HG03558 (cell line): ENCODE measurements around the gene TMEM132E.
"Not testable (repeated sequence)": the region's sequence is repeated elsewhere in the genome, so short reads cannot be mapped to it uniquely, and the experiment has no call there.

ENCODE experiments used
- ATAC-seq: cut with Tn5 transposase; IDR thresholded peaks from one replicate; pipeline ENCODE4 v1.9.1; 2021; ENCODE audit warnings: moderate number of reproducible peaks; ENCODE audit not compliant: unreplicated experiment; ENCODE audit errors: extremely low read depth

The TMEM132E gene

GRCh38 chr17:34579017-34579946 lies at the start of gene TMEM132E:
TMEM132E (plus strand) TSS chr17:34579582; CDS start chr17:34581077, 1,495 bp downstream.
- ATAC-seq: no peak

- ATAC-seq: no peak
Observed at GRCh38 chr17:34530918-34531317, 48.5 kb upstream of the TMEM132E start.

DNA sequence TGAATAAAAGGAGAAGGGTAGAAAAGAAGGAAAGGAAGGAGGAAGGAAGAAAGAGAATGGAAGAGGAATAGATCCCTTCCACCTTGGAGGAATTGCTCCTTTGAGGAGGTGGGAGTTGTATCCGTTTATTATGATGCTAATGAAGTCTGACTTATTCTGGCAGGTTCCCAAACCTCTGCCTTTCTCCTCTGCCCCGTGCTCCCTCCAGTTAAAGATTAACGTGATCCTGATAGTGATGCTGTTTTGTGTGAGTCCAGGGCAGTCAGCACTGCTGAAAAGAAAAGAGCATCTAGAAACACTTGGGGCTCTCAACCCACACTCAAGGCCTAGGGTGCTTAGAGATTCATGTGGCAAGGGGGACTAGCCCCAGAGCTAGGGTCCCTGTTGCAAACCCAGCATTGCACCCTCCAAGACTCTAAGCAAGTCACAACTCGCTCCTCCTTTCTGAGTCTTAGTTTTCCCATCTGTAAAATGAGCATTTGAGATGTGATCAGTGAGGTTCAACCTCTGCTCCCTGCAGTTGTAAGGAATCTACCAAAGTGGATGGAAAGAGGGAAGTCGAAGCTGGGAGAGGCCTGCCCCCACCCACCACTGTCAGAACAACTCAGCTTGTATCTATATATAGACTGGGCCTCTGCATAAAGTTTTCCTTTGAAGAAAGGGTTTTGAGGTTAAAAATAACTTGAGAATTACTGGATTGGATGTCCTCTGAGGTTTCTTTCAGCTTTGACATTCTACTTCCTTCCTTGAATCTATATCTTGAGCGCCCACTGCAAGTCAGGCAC lies 46.9 kb upstream of the TMEM132E start:
- no peak for ATAC-seq

DNA sequence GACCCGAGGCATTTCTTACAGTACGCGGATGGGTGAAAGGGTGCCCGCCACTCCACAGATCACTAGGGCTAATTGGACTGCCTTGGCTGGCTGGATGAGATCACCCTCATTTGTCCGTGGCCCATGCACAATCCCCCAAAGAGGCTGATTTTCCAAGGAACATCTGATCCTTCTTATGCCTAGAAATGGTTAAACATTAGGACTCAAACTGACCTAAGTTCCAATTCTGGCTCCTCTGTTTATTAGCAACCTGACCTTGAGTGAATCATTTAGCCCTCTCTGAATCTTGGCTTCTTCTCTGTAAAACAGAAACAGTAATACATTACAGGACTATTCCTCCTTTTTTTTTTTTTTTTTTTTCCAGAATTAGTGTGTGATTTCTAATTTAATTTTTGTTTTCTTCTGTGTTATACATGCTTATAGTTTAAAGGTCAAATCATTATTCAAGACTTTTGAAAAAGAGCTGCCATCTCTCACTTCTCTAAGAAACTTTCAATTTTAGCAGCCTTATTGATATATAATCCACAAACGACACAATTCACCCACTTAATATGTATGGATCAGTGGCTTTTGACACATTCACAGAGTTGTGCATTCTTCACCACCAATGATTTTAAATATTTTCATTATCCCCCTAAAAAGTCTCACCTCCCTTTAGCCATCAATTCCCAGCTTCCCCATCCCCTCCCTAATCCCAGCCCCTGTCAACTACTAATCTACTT lies 45.4 kb upstream of the TMEM132E start:
- no peak for ATAC-seq

GRCh38 chr17:34537445-34537844 lies 41.9 kb upstream of the TMEM132E start:
- no peak for ATAC-seq

DNA sequence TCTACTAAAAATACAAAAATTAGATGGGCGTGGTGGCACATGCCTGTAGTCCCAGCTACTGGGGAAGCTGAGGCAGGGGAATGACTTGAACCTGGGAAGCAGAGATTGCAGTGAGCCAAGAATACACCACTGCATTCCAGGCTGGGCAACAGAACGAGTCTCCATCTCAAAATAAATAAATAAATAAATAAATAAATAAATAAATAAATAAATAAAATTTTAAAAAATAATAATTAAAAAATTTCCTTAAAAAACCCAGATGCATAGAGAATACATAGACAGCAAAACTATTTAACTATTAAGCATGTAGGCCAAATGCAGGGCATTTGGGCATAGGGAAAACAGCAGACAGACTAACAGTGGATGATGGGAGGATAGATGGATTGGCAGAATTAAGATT lies 40.8 kb upstream of the TMEM132E start:
- not testable (repeated sequence) for ATAC-seq

- ATAC-seq: no peak
Observed at GRCh38 chr17:34539881-34540280, 39.5 kb upstream of the TMEM132E start.

DNA sequence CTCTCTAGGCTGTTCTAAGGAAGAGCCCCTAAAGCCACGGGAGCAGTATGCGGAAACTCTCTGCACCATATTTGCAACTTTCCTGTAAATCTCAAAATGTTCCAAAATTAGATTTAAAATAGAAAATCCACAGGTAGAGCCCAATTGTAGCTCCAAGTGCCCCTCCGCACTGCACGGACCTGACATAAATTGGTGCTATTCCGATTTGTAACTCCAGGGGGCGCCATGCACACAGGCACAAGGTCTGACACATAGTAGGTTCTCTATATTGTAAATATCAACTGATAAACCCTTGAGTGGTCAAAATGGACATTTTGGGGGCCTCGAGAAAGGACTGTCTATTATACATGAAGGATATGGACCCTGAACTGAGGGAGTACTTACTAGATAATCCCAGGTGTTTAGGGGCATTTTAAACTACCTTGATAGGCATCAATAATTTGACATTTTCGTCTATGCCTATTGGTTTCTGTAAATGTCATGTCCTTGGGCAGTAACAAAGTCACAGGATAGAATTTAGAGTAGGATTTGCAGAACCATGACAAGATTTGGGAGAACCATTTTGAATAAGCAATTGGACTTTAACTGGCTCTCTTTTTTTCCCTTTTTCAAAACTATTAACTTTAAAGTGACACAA lies 36.6 kb upstream of the TMEM132E start:
- ATAC-seq: no peak

DNA sequence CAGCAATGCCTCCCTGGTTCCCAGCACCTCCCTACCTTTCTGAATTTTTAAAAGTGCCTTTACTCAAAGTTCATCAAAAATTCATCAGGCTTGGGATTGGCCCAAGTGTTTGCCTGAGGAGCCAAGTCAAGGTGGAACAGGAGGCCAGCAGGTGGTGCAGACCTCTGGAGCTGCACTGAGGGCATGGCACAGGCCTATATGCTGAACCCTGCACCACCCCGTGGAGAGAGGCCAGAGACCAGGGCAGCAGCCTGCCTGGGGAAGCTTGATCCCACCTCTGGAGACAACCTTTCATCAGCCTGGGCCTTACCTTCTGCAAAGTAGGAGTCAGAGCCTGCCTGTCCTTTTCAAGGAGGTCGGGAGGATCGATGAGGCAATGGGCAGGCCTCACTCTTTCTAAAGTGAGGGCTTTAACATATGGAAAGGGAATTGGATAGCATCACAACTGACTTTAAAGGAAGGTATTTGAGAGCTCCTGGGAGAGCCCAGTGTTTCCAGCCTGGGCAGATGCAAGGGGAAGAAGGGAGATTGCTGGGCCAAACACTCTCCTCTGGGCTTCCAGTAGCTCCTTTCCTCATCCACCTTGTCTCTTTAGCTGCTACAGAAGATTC lies 31.8 kb upstream of the TMEM132E start:
- no peak for ATAC-seq

DNA sequence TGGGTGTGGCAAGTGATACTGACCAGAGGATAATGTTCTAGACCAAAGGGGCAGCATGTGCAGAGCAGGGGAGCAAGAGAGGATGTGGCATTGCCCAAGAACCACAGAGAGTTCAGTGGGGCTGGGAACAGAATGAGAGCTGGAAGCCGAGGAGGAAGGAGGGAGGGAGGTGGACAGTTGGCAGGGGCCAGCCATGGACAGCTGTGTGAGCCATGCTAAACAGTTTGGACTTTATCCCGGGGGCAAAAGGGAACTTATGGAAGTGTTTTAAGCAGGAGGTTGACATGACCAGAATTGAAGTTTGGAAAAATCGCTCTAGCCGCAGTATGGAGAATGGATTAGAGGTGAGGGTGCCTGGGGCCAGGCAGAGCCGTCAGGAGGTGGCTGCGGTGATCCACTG lies 29.4 kb upstream of the TMEM132E start:
- no peak for ATAC-seq

- no peak for ATAC-seq
Observed at GRCh38 chr17:34553907-34554306, 25.5 kb upstream of the TMEM132E start.

DNA sequence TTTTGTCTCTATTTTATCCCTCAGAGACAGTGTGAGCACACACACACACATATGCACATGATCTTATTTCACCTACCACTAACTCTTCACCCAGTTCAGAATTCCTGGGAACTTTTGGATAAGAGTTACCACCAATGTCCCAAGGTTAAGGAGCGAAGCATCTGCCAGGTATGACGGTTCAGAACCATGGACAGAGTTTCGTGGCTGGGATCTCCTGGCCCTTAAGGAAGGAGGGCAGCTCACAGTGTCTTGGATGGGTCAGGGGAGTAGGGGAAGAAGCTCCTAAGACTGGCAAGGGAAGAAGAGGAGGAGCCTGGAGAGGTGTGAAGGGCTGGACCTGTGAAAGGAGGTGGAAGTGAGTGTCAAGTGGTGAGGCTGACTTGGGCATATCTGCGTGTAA lies 23.0 kb upstream of the TMEM132E start:
- ATAC-seq: no peak

DNA sequence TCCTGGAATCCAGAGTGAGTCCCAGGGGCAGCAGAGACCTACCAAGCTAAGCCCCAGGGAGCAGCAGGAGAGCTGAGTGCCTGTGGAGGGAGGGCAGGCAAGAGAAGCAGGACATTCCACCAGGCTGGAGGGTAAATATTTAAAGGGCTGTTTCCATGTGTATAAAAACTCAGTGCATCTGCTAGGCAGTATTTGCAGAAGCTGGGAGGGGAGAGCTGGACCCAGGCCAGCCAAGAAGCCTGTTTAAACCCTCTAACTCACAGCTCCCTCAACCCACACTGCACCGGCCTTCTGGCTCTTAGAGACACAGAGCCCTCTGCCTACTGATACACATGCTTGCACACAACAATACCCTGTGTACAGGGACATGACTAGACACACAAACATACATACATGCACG lies 22.5 kb upstream of the TMEM132E start:
- ATAC-seq: no peak

- no peak for ATAC-seq
Observed at GRCh38 chr17:34561328-34561727, 18.1 kb upstream of the TMEM132E start.

- no peak for ATAC-seq
Observed at GRCh38 chr17:34562387-34562786, 17.0 kb upstream of the TMEM132E start.

DNA sequence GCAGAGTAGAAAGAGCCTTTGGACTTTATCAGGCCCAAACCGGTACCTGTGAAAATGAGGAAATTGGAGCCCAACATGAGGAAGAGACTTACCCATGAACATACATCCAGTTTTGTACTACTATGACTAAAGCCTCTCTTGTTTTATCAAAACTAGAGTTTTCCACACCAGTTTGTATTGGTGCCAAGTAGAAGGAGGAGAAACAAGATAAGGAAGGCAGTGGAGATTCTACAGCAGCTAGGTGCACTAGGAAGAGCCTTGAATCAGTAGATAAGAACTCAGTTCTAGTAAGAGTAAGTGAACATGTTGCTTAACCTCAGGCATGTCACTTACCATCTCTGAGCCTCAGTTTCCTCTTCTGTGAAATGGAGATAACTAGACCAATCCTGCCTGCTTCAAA lies 13.7 kb upstream of the TMEM132E start:
- no peak for ATAC-seq

DNA sequence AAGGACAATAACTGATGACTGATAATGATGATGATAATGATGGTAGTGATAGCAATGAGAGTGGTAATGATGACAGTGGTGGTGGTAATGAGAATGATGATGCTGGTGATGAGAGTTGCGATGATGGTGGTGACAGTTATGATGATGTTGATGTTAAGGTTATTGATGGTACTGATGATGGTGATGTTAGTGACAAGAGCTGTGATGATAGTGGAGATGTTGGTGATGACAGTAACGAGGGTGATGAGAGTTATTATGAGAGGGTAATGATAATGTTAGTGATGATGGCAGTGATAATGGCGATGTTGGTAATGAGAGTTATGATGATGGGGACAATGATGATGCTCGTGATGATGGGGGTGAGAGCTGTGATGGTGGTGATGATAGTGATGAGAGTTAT lies 13.2 kb upstream of the TMEM132E start:
- ATAC-seq: no peak

DNA sequence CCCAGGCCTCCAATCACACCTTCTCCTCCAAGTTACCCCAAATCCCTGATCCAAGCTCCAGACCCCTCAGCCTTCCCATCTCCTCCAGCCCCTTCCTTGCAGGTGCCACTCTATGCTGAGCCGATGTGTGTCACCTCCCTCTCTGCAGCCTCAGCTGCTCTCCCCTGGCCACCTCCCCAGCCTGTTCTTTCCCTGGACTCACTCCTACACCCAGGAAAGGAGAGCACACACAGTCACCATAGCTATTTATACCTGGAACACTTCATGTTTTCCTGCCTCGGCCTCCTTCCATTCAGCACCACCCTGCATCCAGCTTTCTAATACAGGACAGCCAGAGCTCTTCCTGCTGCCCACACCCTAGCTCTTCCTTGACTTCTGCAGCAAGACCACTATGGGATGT lies 12.5 kb upstream of the TMEM132E start:
- no peak for ATAC-seq

DNA sequence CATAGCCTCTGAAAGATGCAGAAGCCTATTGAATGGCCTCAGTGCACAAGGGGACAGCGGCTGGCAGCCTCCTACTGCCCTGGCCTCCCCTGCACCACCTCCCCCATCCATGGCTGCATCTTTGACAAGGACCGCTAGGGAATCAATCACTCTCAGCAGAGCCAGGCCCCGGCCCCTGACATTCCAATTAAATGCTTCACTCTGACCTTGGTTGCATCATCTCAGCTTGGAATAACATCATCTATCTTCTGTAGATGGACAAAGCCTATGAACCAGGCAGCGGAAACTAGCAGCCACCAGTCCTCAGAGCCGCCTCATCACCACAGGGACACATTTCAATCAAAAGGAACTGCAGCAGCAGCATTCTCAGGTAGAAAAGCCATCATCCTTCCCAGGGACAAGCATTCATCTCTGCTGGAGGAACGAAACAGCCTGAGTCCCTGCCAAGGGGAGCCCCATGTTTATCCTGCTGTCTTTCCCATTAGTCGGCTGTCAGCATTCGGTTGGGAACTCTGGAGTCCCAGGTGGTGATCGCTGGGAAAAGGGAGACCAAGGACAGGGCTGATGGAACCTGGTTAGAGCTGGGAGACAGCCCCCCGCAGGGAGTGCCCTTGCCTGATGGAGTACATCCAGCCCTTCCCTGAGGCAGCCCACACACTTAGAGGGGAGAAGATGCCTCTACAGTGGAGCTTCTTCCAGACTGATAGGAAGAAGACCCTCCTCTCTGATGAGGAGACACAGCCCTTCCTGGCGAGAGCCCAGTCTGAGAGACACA lies 11.5 kb upstream of the TMEM132E start:
- ATAC-seq: no peak
